ENCODE measurements around the gene MSLN.
"Not testable (repeated sequence)": the region's sequence is repeated elsewhere in the genome, so short reads cannot be mapped to it uniquely, and the experiment has no call there.

MSLN gene

DNA sequence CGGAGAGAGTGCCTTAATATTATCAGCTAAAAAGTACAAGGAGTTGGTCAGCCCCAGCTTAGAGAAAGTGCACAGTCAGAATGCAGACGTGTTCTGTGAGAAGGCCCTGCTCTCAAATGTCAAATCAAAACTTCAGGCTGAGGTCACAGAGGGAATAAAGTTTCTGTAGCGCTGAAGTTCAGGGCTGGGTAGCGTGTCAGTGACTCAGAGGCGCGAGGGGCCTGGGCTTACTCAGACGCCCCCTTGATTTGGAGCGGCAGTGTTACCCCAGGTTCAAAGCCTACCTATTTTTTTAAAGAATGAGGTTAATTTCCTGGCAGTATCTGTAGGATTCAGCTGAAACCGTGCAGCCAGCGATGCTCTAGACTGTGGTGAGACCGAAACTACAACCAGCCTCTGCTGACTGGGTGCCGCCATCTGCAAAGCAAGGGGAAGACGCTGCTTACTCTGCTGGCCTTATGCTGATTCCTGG is 24.5 kb upstream of the MSLN start:
- no peak for DNase-seq (ENCODE audit: low spot score)

- DNase-seq (ENCODE audit: low spot score) = no peak
Measured at GRCh38 chr16:736936-737481, 23.5 kb upstream of the MSLN start.

DNA sequence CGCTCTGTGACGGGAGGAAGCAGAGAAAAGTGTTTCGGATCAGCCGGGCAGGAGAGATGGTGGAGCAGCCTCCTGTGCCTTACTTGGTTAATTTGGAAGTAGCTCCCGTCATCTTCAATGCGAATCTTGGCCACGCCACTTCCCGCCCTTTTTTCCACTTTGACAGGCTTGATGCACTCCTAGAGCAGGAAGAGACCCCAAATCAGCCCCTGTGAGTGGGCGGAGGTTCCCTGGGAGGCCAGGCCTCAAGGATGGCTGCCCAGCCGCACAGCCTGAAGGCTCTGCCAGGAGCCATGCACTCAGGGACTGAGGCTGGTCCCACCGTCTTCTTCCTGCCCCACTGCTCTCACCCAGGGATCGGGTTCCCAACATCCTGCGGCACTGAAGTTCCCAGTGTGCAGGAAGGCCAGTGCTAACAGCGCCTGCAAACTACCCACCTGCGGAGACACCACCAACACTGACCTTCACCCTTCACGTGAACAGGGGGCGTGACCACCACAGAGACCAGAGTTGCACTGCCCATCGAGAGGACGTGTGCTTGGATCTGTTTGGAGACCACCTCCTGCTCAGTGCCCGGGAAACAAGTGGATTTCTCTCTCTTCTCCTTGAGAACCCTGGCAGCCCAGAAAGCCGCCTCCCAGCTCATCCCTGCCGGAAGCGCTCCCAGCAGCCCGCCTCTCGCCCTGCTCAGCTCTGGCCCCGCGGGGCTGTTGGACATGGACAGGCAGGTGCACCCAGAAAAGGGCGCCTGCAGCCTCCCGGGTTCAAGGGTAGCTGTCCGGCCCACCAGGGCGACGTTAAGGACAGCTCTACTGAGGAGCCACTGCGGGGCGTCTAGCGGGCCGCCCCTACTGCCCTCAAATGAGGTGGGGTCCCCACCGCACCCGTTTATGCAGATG is 20.7 kb upstream of the MSLN start:
- no peak for DNase-seq (ENCODE audit: low spot score)

DNA sequence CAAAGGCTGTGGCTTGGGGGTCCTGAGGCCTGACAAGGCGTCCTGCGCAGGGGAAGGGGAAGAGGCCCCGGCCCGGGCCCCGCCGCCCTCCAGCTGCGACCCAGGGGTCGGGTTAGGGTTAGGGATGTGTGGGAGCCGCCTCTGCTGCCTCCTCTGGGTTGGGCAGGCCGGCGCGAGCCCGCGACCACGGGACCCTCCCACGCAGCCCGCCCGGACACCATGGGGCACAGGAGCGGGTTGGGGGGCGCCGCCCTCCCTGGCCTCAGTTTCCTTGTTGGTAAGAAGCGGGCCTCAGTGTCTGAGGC is 20.1 kb upstream of the MSLN start:
- DNase-seq (ENCODE audit: low spot score) = no peak

DNA sequence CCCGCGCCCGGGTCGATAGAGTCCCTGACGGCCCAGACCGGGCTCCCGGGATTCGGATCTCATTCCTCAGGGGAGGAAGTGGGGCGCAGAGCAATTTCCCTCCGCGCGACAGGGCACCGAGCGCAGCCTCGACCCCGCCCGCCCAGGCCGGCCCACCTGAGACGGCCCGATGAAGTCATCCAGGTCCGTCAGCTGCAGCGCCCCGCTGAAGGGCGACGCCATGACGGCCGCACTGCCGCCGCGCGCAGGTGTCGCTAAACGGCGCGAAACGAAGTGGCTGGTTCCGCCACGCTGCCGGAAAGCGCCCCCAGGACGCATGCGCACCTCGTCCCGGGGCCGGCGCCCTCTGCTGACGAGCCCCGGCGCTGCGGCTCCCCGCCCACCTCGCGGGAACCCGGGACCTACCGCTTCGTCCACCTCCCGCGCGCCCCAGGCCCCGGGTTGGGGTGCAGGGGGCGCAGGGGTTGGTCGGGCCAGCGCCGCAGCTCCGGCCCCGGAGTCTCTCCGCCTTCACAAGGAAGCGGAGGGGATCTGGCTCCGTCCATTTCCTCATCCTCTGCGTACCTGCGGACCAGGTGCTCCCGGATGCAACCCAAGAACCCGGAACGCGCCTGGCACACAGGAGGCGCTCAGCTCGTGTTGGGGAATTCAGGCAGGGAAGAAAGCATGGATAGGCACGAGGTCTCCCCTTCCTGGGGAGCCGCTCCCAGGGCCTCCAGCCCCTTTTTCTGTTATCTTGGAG is 19.6 kb upstream of the MSLN start, which contains the start of gene CIAO3:
Gene CIAO3 (minus strand): TSS at position 234 of the 742 bp plus-strand sequence. CDS start 12 bp downstream, at position 222.
- DNase-seq (ENCODE audit: low spot score) = peak; percentile 58

- DNase-seq (ENCODE audit: low spot score) = no peak
Measured at GRCh38 chr16:741986-742629, 18.4 kb upstream of the MSLN start.

GRCh38 chr16:742894-743293 is 17.6 kb upstream of the MSLN start:
- DNase-seq (ENCODE audit: low spot score) = not testable (repeated sequence)

DNA sequence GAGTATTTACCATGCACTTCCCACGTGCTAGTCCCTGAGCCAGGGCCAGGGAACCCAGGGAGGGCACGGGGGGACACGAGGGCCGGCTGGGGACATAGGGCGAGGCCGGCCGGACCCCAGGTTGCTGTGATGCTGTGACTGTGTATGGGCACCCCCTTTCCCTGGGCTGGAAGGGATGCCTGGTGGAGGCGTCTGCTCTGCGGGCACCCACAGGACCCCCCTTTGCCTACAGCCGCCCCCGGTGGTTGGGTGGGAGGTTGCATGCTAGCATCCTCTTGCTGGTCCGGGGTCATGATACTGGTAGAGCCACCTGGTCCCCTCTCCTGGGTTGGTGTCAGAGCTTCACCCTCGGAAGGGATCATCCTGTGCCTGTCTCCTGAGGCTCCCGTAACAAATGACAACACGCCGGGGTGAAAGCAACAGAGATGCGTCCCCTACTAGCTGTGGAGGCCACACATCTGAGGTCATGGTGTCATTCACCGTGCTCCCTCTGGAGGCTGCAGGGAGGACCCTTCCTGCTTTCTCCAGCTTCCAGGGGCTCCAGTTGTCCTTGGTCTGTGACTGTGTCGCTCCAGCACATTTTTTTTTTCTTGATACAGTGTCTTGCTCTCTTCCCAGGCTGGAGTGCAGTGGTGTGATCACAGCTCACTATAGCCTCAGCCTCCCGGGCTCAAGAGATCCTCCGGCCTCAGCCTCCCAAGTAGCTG is 16.6 kb upstream of the MSLN start:
- DNase-seq (ENCODE audit: low spot score) = no peak

DNA sequence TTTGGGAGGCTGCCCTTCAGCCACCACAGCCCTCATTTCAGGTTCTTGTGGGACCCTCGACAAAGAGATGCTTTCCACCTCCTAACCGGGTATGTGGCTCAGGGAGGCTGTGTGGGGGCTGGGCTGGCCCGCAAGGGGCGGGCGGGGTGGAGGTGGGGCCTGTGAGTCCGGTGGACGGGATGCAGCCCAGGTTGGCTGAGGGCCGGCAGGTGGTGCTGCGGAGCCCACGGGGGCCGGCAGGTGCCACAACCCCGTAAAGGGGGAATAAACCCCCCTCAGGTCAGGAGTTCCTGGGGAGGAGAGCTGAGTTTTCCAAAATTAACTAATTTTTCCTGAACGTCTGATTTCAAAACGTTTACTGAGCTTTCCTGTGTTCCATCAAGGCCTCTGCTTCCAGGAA is 14.8 kb upstream of the MSLN start:
- DNase-seq (ENCODE audit: low spot score) = no peak

GRCh38 chr16:746637-747036 is 13.9 kb upstream of the MSLN start:
- DNase-seq (ENCODE audit: low spot score) = no peak

DNA sequence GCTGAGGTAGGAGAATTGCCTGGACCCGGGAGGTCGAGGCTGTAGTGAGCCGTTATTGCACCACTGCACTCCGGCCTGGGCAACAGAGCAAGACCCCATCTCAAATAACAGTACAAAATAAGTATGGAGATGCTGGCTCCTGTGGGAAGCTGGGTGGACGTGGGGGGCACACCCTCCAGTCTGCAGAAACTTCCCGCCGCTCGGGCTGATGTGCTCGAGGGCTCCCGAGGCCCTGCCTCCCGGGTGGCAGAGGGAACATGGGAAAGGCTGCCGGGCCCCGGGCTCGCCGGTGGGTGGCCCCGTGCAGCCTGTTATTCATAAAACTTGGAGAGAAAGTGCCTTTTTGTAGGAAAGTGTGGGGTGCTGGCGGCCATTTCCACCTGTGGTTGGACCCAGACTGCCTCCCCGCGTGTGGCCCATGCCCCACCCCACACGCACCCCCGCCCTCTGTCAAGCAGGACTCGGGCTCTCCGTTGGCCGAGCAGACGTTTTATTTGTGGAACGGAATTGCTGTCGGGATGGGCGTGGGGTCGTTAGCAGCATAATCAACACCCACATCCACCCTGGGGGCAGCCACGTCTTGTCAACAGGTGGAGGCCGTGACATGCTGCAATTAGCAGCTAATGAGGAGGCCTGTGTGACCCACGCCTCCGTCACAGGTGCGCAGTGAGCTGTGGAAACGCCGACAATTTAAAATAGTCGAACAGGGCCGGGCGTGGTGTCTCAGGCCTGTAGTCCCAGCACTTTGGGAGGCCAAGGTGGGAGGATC is 12.4 kb upstream of the MSLN start:
- no peak for DNase-seq (ENCODE audit: low spot score)

- DNase-seq (ENCODE audit: low spot score) = no peak
Measured at GRCh38 chr16:749010-749409, 11.5 kb upstream of the MSLN start.

GRCh38 chr16:750485-750884 is 10.0 kb upstream of the MSLN start:
- DNase-seq (ENCODE audit: low spot score) = no peak

- DNase-seq (ENCODE audit: low spot score) = no peak
Measured at GRCh38 chr16:751152-752006, 9.2 kb upstream of the MSLN start.

DNA sequence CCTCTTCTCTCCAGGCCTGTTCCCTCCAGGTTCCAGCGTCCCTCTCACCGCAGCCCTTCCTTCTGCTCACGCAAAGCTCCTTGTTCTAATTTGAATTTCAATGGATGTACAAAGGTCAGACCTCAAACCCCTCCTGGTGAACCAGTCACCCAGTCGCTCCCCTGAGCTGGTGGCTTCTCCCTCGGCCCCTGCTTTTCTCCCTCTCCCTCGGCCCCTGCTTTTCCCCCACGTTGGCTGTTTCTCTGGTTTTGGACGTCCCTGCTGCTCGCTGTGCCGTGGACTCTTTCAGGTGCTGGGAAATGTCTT is 8.6 kb upstream of the MSLN start:
- DNase-seq (ENCODE audit: low spot score) = no peak

- not testable (repeated sequence) for DNase-seq (ENCODE audit: low spot score)
Measured at GRCh38 chr16:754121-754607, 6.4 kb upstream of the MSLN start.

GRCh38 chr16:754656-755055 is 5.9 kb upstream of the MSLN start:
- DNase-seq (ENCODE audit: low spot score) = peak; percentile 33

DNA sequence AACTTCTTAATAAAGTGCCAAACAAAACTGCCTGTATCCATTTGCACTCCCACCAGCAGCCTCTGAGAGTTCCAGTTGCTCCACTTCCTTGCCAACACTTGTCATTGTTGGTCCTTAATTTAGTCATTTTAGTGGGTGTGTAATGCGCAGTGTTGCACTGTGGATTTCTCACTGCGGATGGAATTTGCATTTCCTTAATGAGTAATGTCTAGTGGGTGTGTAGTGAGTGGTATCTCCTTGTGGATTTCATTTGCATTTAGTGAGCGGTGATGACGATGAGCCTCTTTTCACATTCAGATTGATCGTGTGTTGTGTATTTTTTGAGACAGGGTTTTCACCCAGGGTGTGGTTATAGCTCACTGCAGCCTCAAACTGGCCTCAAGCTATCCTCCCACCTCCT is 4.1 kb upstream of the MSLN start:
- no peak for DNase-seq (ENCODE audit: low spot score)

DNA sequence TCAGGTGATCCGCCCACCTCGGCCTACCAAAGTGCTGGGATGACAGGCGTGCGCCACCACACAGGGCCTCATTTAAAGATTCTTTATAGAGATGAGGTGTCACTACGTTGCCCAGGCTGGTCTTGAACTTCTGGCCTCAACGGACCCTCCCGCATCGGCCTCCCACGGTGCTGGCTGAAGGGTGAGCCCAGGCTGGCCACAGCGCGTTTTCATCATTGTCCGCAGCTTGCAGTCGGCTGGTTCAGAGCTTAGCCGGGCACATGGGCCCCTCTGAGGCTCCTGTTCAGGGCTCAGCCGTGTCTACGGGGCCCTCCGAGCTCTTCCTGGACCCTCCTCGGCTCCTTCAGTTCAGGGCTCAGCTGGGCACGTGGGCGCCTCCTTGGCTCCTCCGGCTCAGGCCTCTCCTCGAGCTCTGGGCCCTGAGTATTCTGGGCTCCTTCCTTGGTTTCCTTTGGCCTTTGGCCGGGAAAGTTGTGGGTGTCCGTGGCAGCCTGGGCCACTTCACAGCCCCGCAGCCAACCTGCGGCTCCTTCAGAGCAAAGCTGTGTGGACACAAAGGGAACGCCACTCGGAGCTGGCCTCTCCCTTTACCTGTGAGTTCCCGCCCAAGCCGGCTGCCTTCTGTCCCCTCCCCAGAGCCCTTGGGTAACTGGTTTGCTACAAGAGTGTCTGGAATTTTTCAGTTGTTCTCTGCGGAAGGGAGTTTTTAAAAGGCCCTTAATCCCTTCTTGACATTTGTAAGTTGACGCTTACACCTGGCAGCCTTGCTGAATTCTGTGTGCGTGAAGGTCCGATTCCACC is 1.2 kb upstream of the MSLN start:
- no peak for DNase-seq (ENCODE audit: low spot score)
